GM21717 (cell line): ENCODE data around the gene SEMA4A.
A peak's percentile ranks its signal among the peaks of the same experiment; 100 is the strongest.

Source experiments
- ATAC-seq: cut with Tn5 transposase; IDR thresholded peaks from one replicate; pipeline ENCODE4 v1.9.1; 2021; ENCODE audit warnings: mild to moderate bottlenecking, moderate library complexity; ENCODE audit not compliant: unreplicated experiment

SEMA4A gene

GRCh38 chr1:156134716-156135435 lies 18.5 kb upstream of the SEMA4A start:
- ATAC-seq, result no peak

GRCh38 chr1:156135930-156136871 lies 17.2 kb upstream of the SEMA4A start:
- no peak for ATAC-seq

- no peak for ATAC-seq
Measured at GRCh38 chr1:156136970-156137483, 16.4 kb upstream of the SEMA4A start.

GRCh38 chr1:156138458-156138867 lies 14.9 kb upstream of the SEMA4A start:
- ATAC-seq, result no peak

GRCh38 chr1:156140879-156141707 lies 12.3 kb upstream of the SEMA4A start:
- no peak for ATAC-seq

- no peak for ATAC-seq
Measured at GRCh38 chr1:156143765-156144489, 9.5 kb upstream of the SEMA4A start.

- ATAC-seq, result no peak
Measured at GRCh38 chr1:156144742-156145141, 8.6 kb upstream of the SEMA4A start.

- no peak for ATAC-seq
Measured at GRCh38 chr1:156145650-156146019, 7.8 kb upstream of the SEMA4A start.

- no peak for ATAC-seq
Measured at GRCh38 chr1:156146020-156146768, 7.2 kb upstream of the SEMA4A start.

- ATAC-seq, result no peak
Measured at GRCh38 chr1:156146769-156147405, 6.5 kb upstream of the SEMA4A start.

- no peak for ATAC-seq
Measured at GRCh38 chr1:156148216-156148615, 5.2 kb upstream of the SEMA4A start.

- ATAC-seq, result peak; percentile 36
Measured at GRCh38 chr1:156149374-156150332, 3.7 kb upstream of the SEMA4A start.

GRCh38 chr1:156150333-156151011 lies 2.9 kb upstream of the SEMA4A start:
- no peak for ATAC-seq

GRCh38 chr1:156151093-156151688 lies 2.2 kb upstream of the SEMA4A start:
- no peak for ATAC-seq

GRCh38 chr1:156152628-156153027 lies 757 bp upstream of the SEMA4A start:
- ATAC-seq, result no peak

GRCh38 chr1:156154317-156154749 lies 948 bp downstream of the SEMA4A start:
- ATAC-seq, result peak; percentile 49
